Epithelial cell of esophagus (primary cell): ENCODE data around the gene ACP2.

Experiments used
- DNase-seq: peaks from one replicate; pipeline ENCODE4 v3.0.0; 2010; ENCODE audit warnings: low read depth
- H3K4me3 ChIP-seq: 2 replicates; pipeline ENCODE4 v1.5.1; 2011; ENCODE audit warnings: mild to moderate bottlenecking, low read length, control low read depth
- CTCF ChIP-seq: IDR thresholded peaks from 2 replicates; pipeline ENCODE4 v1.5.1; 2011; ENCODE audit warnings: low read depth, mild to moderate bottlenecking, low read length, control low read depth, inconsistent platforms; ENCODE audit not compliant: insufficient read depth; ENCODE audit errors: missing control alignments

Gene ACP2

GRCh38 chr11:47248664-47249377 is at the start of gene ACP2:
TSS of gene ACP2 (minus strand) at chr11:47248814. CDS start at chr11:47248789, 25 bp downstream.
- peak; percentile 90 for DNase-seq
- TF ChIP-seq CTCF = peak; percentile 16
- H3K4me3 ChIP-seq = peak within 1 kb of the TSS; percentile 90

- no peak overlapping the region for H3K4me3 ChIP-seq
- peak; percentile 8 for DNase-seq
- TF ChIP-seq CTCF = no peak
These were observed 47.4 kb upstream of the ACP2 start for GRCh38 chr11:47296045-47296444.

- DNase-seq = no peak
- no peak for TF ChIP-seq CTCF
- H3K4me3 ChIP-seq = no peak overlapping the region
These were observed 46.8 kb upstream of the ACP2 start for GRCh38 chr11:47295385-47295784.

GRCh38 chr11:47289856-47290255 is 41.2 kb upstream of the ACP2 start:
- DNase-seq = no peak
- H3K4me3 ChIP-seq = no peak overlapping the region
- TF ChIP-seq CTCF = no peak

GRCh38 chr11:47288066-47288465 is 39.5 kb upstream of the ACP2 start:
- no peak for DNase-seq
- H3K4me3 ChIP-seq = no peak overlapping the region
- no peak for TF ChIP-seq CTCF

- TF ChIP-seq CTCF = no peak
- no peak for DNase-seq
- no peak overlapping the region for H3K4me3 ChIP-seq
These were observed 37.6 kb upstream of the ACP2 start for GRCh38 chr11:47285969-47286770.
